Stimulated activated naive CD8-positive, alpha-beta T cell treated with anti-CD3 and anti-CD28 coated beads, Interleukin-15, Interleukin-2, amounts not matched to agents 100 ng/mL and 50 ng/mL, for 24 hours (primary cell): ENCODE measurements around the gene PPFIBP1.

Experiments used
- H3K27ac Mint-ChIP-seq: one replicate; pipeline ENCODE4 v1.8.0; 2021; ENCODE audit warnings: mild to moderate bottlenecking, mixed read lengths
- H3K27me3 Mint-ChIP-seq: one replicate; pipeline ENCODE4 v1.8.0; 2021; ENCODE audit warnings: mixed read lengths
- H3K36me3 Mint-ChIP-seq: one replicate; pipeline ENCODE4 v1.8.0; 2021; ENCODE audit warnings: low read depth, mixed read lengths
- H3K4me1 Mint-ChIP-seq: one replicate; pipeline ENCODE4 v1.8.0; 2021; ENCODE audit warnings: low read depth, mixed read lengths
- H3K4me3 Mint-ChIP-seq: one replicate; pipeline ENCODE4 v1.8.0; 2021; ENCODE audit warnings: mild to moderate bottlenecking, mixed read lengths
- H3K9me3 Mint-ChIP-seq: one replicate; pipeline ENCODE4 v1.8.0; 2021; ENCODE audit warnings: mixed read lengths

The PPFIBP1 gene

GRCh38 chr12:27504507-27504906, 19.5 kb upstream of the PPFIBP1 start:
- H3K4me3 Mint-ChIP-seq = no peak overlapping the region
- peaks cover 5% of the 10 kb centered on the region for H3K9me3 Mint-ChIP-seq
- no peaks in the 10 kb centered on the region for H3K36me3 Mint-ChIP-seq
- H3K4me1 Mint-ChIP-seq = peaks cover 16% of the 10 kb centered on the region
- peaks cover 50% of the 10 kb centered on the region for H3K27me3 Mint-ChIP-seq
- no peak overlapping the region for H3K27ac Mint-ChIP-seq

GRCh38 chr12:27505109-27505508, 18.9 kb upstream of the PPFIBP1 start:
- Mint-ChIP-seq H3K9me3 (peaks cover 5% of the 10 kb centered on the region), H3K27ac (no peak overlapping the region), H3K4me3 (no peak overlapping the region), H3K4me1 (peaks cover 16% of the 10 kb centered on the region), H3K36me3 (no peaks in the 10 kb centered on the region), H3K27me3 (peaks cover 47% of the 10 kb centered on the region)

GRCh38 chr12:27505761-27506160, 18.2 kb upstream of the PPFIBP1 start:
- peaks cover 41% of the 10 kb centered on the region for H3K27me3 Mint-ChIP-seq
- H3K27ac Mint-ChIP-seq = no peak overlapping the region
- peaks cover 5% of the 10 kb centered on the region for H3K9me3 Mint-ChIP-seq

GRCh38 chr12:27506645-27507189, 17.3 kb upstream of the PPFIBP1 start:
- H3K9me3 Mint-ChIP-seq = peaks cover 5% of the 10 kb centered on the region
- peaks cover 36% of the 10 kb centered on the region for H3K27me3 Mint-ChIP-seq
- no peak overlapping the region for H3K4me3 Mint-ChIP-seq
- H3K4me1 Mint-ChIP-seq = peaks cover 12% of the 10 kb centered on the region
- no peak overlapping the region for H3K27ac Mint-ChIP-seq
- no peaks in the 10 kb centered on the region for H3K36me3 Mint-ChIP-seq

More at GRCh38 chr12:27505761-27506160, 18.2 kb upstream of the PPFIBP1 start:
- H3K4me3 Mint-ChIP-seq = no peak overlapping the region
- peaks cover 16% of the 10 kb centered on the region for H3K4me1 Mint-ChIP-seq
- no peaks in the 10 kb centered on the region for H3K36me3 Mint-ChIP-seq

- no peaks in the 10 kb centered on the region for H3K4me1 Mint-ChIP-seq
- no peaks in the 10 kb centered on the region for H3K36me3 Mint-ChIP-seq
- peaks cover 5% of the 10 kb centered on the region for H3K9me3 Mint-ChIP-seq
- peaks cover 33% of the 10 kb centered on the region for H3K27me3 Mint-ChIP-seq
- no peak overlapping the region for H3K4me3 Mint-ChIP-seq
- H3K27ac Mint-ChIP-seq = no peak overlapping the region
These were observed 15.1 kb upstream of the PPFIBP1 start for GRCh38 chr12:27508736-27509431.

GRCh38 chr12:27511031-27511722, 12.8 kb upstream of the PPFIBP1 start:
- Mint-ChIP-seq H3K4me1 (no peaks in the 10 kb centered on the region), H3K36me3 (no peaks in the 10 kb centered on the region), H3K4me3 (no peak overlapping the region)

GRCh38 chr12:27511723-27512045, 12.3 kb upstream of the PPFIBP1 start:
- no peaks in the 10 kb centered on the region for H3K4me1 Mint-ChIP-seq
- H3K27ac Mint-ChIP-seq = no peak overlapping the region
- peaks cover 2% of the 10 kb centered on the region for H3K9me3 Mint-ChIP-seq
- no peak overlapping the region for H3K4me3 Mint-ChIP-seq
- H3K36me3 Mint-ChIP-seq = no peaks in the 10 kb centered on the region
- peaks cover 17% of the 10 kb centered on the region for H3K27me3 Mint-ChIP-seq

More at GRCh38 chr12:27511031-27511722, 12.8 kb upstream of the PPFIBP1 start:
- H3K9me3 Mint-ChIP-seq = peaks cover 5% of the 10 kb centered on the region
- no peak overlapping the region for H3K27ac Mint-ChIP-seq
- H3K27me3 Mint-ChIP-seq = peaks cover 17% of the 10 kb centered on the region

GRCh38 chr12:27513155-27513824, 10.7 kb upstream of the PPFIBP1 start:
- Mint-ChIP-seq H3K36me3 (no peaks in the 10 kb centered on the region), H3K27ac (no peak overlapping the region), H3K4me3 (no peak overlapping the region), H3K27me3 (peaks cover 18% of the 10 kb centered on the region), H3K9me3 (no peaks in the 10 kb centered on the region), H3K4me1 (no peaks in the 10 kb centered on the region)

- no peak overlapping the region for H3K4me3 Mint-ChIP-seq
- H3K27me3 Mint-ChIP-seq = peaks cover 27% of the 10 kb centered on the region
- H3K36me3 Mint-ChIP-seq = no peaks in the 10 kb centered on the region
- H3K4me1 Mint-ChIP-seq = no peaks in the 10 kb centered on the region
- H3K9me3 Mint-ChIP-seq = no peaks in the 10 kb centered on the region
- no peak overlapping the region for H3K27ac Mint-ChIP-seq
These were observed 8.3 kb upstream of the PPFIBP1 start for GRCh38 chr12:27515671-27516070.

GRCh38 chr12:27516625-27517024, 7.4 kb upstream of the PPFIBP1 start:
- H3K9me3 Mint-ChIP-seq = no peaks in the 10 kb centered on the region
- peaks cover 30% of the 10 kb centered on the region for H3K27me3 Mint-ChIP-seq
- no peaks in the 10 kb centered on the region for H3K4me1 Mint-ChIP-seq
- no peak overlapping the region for H3K27ac Mint-ChIP-seq
- no peaks in the 10 kb centered on the region for H3K36me3 Mint-ChIP-seq
- H3K4me3 Mint-ChIP-seq = no peak overlapping the region

GRCh38 chr12:27517546-27517945, 6.5 kb upstream of the PPFIBP1 start:
- peaks cover 34% of the 10 kb centered on the region for H3K27me3 Mint-ChIP-seq
- H3K27ac Mint-ChIP-seq = no peak overlapping the region
- H3K36me3 Mint-ChIP-seq = no peaks in the 10 kb centered on the region
- no peaks in the 10 kb centered on the region for H3K9me3 Mint-ChIP-seq
- H3K4me1 Mint-ChIP-seq = peaks cover 2% of the 10 kb centered on the region
- H3K4me3 Mint-ChIP-seq = no peak overlapping the region

- no peaks in the 10 kb centered on the region for H3K9me3 Mint-ChIP-seq
- H3K4me3 Mint-ChIP-seq = no peak overlapping the region
- H3K27me3 Mint-ChIP-seq = peaks cover 34% of the 10 kb centered on the region
- H3K27ac Mint-ChIP-seq = no peak overlapping the region
- H3K4me1 Mint-ChIP-seq = peaks cover 6% of the 10 kb centered on the region
- no peaks in the 10 kb centered on the region for H3K36me3 Mint-ChIP-seq
These were observed 5.9 kb upstream of the PPFIBP1 start for GRCh38 chr12:27517961-27518665.

GRCh38 chr12:27521066-27521465, 2.9 kb upstream of the PPFIBP1 start:
- no peaks in the 10 kb centered on the region for H3K36me3 Mint-ChIP-seq
- H3K4me3 Mint-ChIP-seq = no peak overlapping the region
- H3K27me3 Mint-ChIP-seq = peaks cover 35% of the 10 kb centered on the region
- peaks cover 28% of the 10 kb centered on the region for H3K4me1 Mint-ChIP-seq
- no peaks in the 10 kb centered on the region for H3K9me3 Mint-ChIP-seq
- no peak overlapping the region for H3K27ac Mint-ChIP-seq

GRCh38 chr12:27521981-27522380, 2.0 kb upstream of the PPFIBP1 start:
- no peaks in the 10 kb centered on the region for H3K36me3 Mint-ChIP-seq
- H3K4me3 Mint-ChIP-seq = no peak overlapping the region
- H3K9me3 Mint-ChIP-seq = no peaks in the 10 kb centered on the region
- H3K27ac Mint-ChIP-seq = no peak overlapping the region
- peaks cover 30% of the 10 kb centered on the region for H3K4me1 Mint-ChIP-seq
- H3K27me3 Mint-ChIP-seq = peaks cover 29% of the 10 kb centered on the region

GRCh38 chr12:27523305-27523641, 733 bp upstream of the PPFIBP1 start:
- Mint-ChIP-seq H3K4me1 (peaks cover 30% of the 10 kb centered on the region), H3K27ac (peak overlapping the region; percentile 93), H3K4me3 (peak overlapping the region; percentile 93), H3K36me3 (no peaks in the 10 kb centered on the region), H3K27me3 (peaks cover 20% of the 10 kb centered on the region), H3K9me3 (no peaks in the 10 kb centered on the region)
